HEK293 (cell line): Measurements from ENCODE around the gene ZRANB1.

Source experiments
- SCRT1 ChIP-seq: fragments of 450-650 bp; formaldehyde crosslinking; IDR thresholded peaks from 2 replicates; pipeline ENCODE4 v1.5.1; 2016; ENCODE audit warnings: missing biosample characterization, missing genetic modification characterization, borderline replicate concordance
- ZNF146 ChIP-seq: fragments of 450-650 bp; formaldehyde crosslinking; IDR thresholded peaks from 2 replicates; pipeline ENCODE4 v1.5.1; 2016; ENCODE audit warnings: missing biosample characterization, missing genetic modification characterization
- ZNF16 ChIP-seq: fragments of 450-650 bp; formaldehyde crosslinking; IDR thresholded peaks from 2 replicates; pipeline ENCODE4 v1.5.1; 2016; ENCODE audit warnings: low read depth, missing biosample characterization, missing genetic modification characterization
- ZNF175 ChIP-seq: fragments of 450-650 bp; formaldehyde crosslinking; IDR thresholded peaks from 2 replicates; pipeline ENCODE4 v1.5.1; 2016; ENCODE audit warnings: missing biosample characterization, missing genetic modification characterization
- ZNF354C ChIP-seq: fragments of 450-650 bp; formaldehyde crosslinking; IDR thresholded peaks from 2 replicates; pipeline ENCODE4 v1.5.1; 2016; ENCODE audit warnings: missing biosample characterization, missing genetic modification characterization, low read depth, borderline replicate concordance
- ZNF510 ChIP-seq: fragments of 450-650 bp; formaldehyde crosslinking; IDR thresholded peaks from 2 replicates; pipeline ENCODE4 v1.5.1; 2018; ENCODE audit warnings: mild to moderate bottlenecking, missing genetic modification characterization, missing biosample characterization; ENCODE audit not compliant: insufficient replicate concordance
- ZNF558 ChIP-seq: fragments of 450-650 bp; formaldehyde crosslinking; IDR thresholded peaks from 2 replicates; pipeline ENCODE4 v1.5.1; 2016; ENCODE audit warnings: missing biosample characterization, missing genetic modification characterization
- TF ChIP-seq, protein P1 (sequence below): fragments of 450-650 bp; formaldehyde crosslinking; IDR thresholded peaks from 2 replicates; pipeline ENCODE4 v1.5.1; 2016; ENCODE audit warnings: missing biosample characterization, missing genetic modification characterization
- TF ChIP-seq, protein P2 (sequence below): fragments of 450-650 bp; formaldehyde crosslinking; IDR thresholded peaks from 2 replicates; pipeline ENCODE4 v1.5.1; 2016; ENCODE audit warnings: missing biosample characterization, missing genetic modification characterization
- TF ChIP-seq, protein P3 (sequence below): fragments of 450-650 bp; formaldehyde crosslinking; IDR thresholded peaks from 2 replicates; pipeline ENCODE4 v1.5.1; 2016; ENCODE audit warnings: missing biosample characterization, missing genetic modification characterization

DNA sequence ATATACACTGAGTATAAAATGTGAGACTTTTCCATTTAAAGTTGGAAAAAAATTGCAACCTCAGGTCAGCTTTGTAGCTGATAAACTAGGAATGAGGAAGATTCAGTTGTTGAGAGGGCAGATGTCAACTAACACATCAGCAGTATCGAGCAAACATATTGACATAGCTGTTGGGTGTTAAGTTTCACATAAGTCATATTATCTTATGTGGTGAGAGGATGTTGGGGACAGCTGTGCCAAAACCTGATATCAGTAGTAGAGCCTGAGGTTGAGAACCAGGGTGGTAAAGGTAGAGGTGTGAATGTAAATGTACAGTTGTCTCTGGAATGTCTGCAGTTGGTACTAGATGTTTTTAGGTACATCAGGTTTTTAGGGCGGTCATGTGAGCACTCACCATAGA lies 5.0 kb downstream of the ZRANB1 start:
- TF ChIP-seq, protein P1, sequence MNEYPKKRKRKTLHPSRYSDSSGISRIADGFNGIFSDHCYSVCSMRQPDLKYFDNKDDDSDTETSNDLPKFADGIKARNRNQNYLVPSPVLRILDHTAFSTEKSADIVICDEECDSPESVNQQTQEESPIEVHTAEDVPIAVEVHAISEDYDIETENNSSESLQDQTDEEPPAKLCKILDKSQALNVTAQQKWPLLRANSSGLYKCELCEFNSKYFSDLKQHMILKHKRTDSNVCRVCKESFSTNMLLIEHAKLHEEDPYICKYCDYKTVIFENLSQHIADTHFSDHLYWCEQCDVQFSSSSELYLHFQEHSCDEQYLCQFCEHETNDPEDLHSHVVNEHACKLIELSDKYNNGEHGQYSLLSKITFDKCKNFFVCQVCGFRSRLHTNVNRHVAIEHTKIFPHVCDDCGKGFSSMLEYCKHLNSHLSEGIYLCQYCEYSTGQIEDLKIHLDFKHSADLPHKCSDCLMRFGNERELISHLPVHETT (tag by site-specific recombination): no peak
- TF ChIP-seq, protein P2, sequence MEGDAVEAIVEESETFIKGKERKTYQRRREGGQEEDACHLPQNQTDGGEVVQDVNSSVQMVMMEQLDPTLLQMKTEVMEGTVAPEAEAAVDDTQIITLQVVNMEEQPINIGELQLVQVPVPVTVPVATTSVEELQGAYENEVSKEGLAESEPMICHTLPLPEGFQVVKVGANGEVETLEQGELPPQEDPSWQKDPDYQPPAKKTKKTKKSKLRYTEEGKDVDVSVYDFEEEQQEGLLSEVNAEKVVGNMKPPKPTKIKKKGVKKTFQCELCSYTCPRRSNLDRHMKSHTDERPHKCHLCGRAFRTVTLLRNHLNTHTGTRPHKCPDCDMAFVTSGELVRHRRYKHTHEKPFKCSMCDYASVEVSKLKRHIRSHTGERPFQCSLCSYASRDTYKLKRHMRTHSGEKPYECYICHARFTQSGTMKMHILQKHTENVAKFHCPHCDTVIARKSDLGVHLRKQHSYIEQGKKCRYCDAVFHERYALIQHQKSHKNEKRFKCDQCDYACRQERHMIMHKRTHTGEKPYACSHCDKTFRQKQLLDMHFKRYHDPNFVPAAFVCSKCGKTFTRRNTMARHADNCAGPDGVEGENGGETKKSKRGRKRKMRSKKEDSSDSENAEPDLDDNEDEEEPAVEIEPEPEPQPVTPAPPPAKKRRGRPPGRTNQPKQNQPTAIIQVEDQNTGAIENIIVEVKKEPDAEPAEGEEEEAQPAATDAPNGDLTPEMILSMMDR (tag by site-specific recombination): no peak
- TF ChIP-seq ZNF16: no peak
- no peak for TF ChIP-seq ZNF354C
- TF ChIP-seq SCRT1: no peak
- no peak for TF ChIP-seq ZNF146 (tag by site-specific recombination)
- TF ChIP-seq, protein P3, sequence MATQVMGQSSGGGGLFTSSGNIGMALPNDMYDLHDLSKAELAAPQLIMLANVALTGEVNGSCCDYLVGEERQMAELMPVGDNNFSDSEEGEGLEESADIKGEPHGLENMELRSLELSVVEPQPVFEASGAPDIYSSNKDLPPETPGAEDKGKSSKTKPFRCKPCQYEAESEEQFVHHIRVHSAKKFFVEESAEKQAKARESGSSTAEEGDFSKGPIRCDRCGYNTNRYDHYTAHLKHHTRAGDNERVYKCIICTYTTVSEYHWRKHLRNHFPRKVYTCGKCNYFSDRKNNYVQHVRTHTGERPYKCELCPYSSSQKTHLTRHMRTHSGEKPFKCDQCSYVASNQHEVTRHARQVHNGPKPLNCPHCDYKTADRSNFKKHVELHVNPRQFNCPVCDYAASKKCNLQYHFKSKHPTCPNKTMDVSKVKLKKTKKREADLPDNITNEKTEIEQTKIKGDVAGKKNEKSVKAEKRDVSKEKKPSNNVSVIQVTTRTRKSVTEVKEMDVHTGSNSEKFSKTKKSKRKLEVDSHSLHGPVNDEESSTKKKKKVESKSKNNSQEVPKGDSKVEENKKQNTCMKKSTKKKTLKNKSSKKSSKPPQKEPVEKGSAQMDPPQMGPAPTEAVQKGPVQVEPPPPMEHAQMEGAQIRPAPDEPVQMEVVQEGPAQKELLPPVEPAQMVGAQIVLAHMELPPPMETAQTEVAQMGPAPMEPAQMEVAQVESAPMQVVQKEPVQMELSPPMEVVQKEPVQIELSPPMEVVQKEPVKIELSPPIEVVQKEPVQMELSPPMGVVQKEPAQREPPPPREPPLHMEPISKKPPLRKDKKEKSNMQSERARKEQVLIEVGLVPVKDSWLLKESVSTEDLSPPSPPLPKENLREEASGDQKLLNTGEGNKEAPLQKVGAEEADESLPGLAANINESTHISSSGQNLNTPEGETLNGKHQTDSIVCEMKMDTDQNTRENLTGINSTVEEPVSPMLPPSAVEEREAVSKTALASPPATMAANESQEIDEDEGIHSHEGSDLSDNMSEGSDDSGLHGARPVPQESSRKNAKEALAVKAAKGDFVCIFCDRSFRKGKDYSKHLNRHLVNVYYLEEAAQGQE (tag by site-specific recombination): no peak
- no peak for TF ChIP-seq ZNF510 (tag by site-specific recombination)
- TF ChIP-seq ZNF558 (tag by site-specific recombination): no peak
- no peak for TF ChIP-seq ZNF175
